Mesodermal cell (in vitro differentiated cells): ENCODE data around the gene FAH.
"Not testable (repeated sequence)": the region's sequence is repeated elsewhere in the genome, so short reads cannot be mapped to it uniquely, and the experiment has no call there.

Experiments
- H3K27ac ChIP-seq: 2 replicates; pipeline ENCODE4 v1.7.0; 2013; ENCODE audit warnings: mild to moderate bottlenecking, low read depth, low read length, moderate library complexity; ENCODE audit not compliant: severe bottlenecking
- H3K36me3 ChIP-seq: 2 replicates; pipeline ENCODE4 v1.7.1; 2013; ENCODE audit warnings: mild to moderate bottlenecking, low read length, moderate library complexity; ENCODE audit not compliant: control insufficient read depth, insufficient read depth
- H3K4me1 ChIP-seq: one replicate; pipeline ENCODE4 v1.7.1; 2013; ENCODE audit warnings: mild to moderate bottlenecking, low read length; ENCODE audit not compliant: insufficient read depth, control insufficient read depth, poor library complexity, severe bottlenecking
- H3K4me3 ChIP-seq: 2 replicates; pipeline ENCODE4 v1.7.0; 2013; ENCODE audit warnings: low read length, control low read depth, mild to moderate bottlenecking; ENCODE audit not compliant: insufficient read depth, poor library complexity, severe bottlenecking; ENCODE audit errors: extremely low read depth
- H3K9me3 ChIP-seq: 2 replicates; pipeline ENCODE4 v1.7.1; 2013; ENCODE audit warnings: mild to moderate bottlenecking, low read length, moderate library complexity; ENCODE audit not compliant: control insufficient read depth
- WGBS, 2 experiments: methylation state at CpG; one replicate each; pipeline ENCODE4 v1.1.5; 2013; ENCODE audit warnings: missing lambda C conversion rate in 2 of 2; ENCODE audit not compliant: insufficient coverage in 2 of 2; 5-methylcytosine and 5-hydroxymethylcytosine counted together

Gene FAH

DNA sequence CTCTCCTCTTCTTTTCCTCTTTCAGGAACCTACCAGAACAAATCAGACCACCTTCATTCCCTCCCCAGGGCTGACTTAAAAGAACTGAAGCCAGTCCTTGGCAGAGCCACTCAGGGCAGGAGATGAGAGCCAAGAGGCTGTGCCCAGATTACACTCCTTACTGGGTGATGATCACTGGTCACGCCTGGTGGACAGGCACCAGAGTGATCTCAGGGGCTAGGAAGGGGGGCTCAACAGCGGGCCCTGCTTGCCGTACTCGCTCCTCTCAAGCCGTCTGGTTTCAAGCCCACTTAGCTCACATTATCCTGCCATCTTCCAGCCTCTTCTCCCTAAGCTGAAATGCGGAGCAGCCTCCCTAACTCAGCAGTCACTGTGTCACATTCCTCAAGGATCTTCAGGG lies 1.7 kb upstream of the FAH start:
- WGBS, 2 experiments, result 86 to 91% methylated on average over 4 to 6 of the region's 6 CpGs

DNA sequence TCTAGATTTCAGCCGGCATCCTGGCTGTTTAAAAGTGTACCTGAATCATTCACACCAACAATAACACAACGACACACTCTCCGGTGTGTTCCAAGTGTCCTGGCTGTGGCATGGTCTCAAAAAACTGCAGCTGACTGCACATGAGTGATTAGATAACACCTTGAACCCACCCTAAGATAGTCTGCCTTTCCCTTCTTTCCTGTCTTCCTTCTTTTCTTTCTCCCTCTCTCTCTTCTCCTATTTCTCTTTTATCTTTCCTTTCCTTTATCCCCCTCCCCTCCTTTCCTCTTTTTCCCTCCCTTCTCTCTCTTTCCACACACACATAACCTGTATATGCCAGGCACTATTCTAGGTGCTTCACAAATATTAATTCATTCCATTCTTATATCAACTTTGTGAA lies 1.2 kb upstream of the FAH start:
- H3K27ac ChIP-seq, result no peak overlapping the region
- no peaks in the 10 kb centered on the region for H3K36me3 ChIP-seq
- H3K9me3 ChIP-seq, result no peaks in the 10 kb centered on the region
- WGBS, 2 experiments, result 71 to 89% methylated on average over 3 of the region's 3 CpGs
- peaks cover 19% of the 10 kb centered on the region for H3K4me1 ChIP-seq
- H3K4me3 ChIP-seq, result no peak overlapping the region

More for the DNA sequence above, 1.7 kb upstream of the FAH start:
- H3K36me3 ChIP-seq, result no peaks in the 10 kb centered on the region
- no peak overlapping the region for H3K4me3 ChIP-seq
- no peak overlapping the region for H3K27ac ChIP-seq
- H3K4me1 ChIP-seq, result peaks cover 19% of the 10 kb centered on the region
- no peaks in the 10 kb centered on the region for H3K9me3 ChIP-seq

DNA sequence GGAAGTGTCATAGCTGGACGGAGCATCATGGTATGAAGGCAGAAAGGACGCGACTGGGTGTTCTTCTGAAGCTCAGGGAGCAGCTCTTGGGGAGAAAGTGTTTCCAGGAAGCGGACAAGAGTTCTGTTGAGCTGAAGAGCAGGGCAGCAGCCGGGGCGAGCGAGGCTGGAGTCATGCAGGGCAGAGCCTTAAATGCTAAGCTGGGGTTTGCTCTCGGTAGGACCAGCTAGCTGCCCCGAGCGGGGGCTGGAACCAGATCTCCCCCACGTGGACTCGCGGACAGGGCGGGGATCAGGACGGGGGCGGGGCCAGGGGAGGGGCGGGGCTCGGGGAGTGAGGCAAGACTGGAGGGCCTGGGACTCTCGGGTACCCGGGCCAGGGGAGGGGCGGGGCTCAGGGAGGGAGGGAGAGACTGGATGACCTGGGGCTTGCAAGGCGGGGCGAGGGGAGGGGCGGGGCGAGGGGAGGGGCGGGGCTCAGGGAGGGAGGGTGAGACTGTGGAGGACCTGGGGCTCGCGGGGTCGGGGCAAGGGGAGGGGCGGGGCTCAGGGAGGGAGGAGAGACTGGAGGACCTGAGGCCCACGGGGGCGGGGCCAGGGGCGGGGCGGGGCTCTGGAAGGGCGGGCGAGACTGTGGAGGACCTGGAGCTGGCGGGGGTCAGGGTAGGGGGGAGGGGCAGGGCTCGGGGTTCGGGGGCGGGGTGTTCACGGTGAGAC lies 461 bp upstream of the FAH start:
- H3K4me3 ChIP-seq, result peak overlapping the region; percentile 64
- no peaks in the 10 kb centered on the region for H3K9me3 ChIP-seq
- no peaks in the 10 kb centered on the region for H3K36me3 ChIP-seq
- H3K4me1 ChIP-seq, result peaks cover 19% of the 10 kb centered on the region
- H3K27ac ChIP-seq, result no peak overlapping the region
- 5% methylated on average over 10 to 14 of the region's 41 CpGs for WGBS, 2 experiments

DNA sequence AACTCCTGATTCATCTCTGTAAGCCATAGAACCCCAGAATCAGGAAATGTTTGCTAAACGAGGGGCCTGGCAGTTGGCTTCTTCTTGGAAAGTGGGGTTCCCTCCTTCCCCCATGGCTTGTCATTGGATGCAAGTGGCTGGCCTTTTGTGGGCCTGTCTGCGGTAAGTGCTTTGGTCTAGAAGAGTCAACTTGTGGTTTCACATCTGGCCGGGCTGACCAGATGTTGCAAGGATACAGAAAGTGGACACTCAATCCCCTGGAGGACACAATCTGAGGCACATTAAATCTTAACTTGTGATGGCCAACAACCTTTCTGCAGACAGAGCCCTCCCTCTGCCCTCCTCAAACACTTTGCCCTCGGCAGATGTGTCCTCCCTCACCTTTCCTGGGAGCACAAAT lies 1.1 kb downstream of the FAH start:
- Histone ChIP-seq H3K27ac (no peak overlapping the region), H3K4me3 (no peak overlapping the region), H3K9me3 (no peaks in the 10 kb centered on the region), H3K4me1 (peaks cover 19% of the 10 kb centered on the region), H3K36me3 (peaks cover 7% of the 10 kb centered on the region)
- whole genome bisulfite sequencing, 2 experiments, result 89 to 93% methylated on average over 2 to 3 of the region's 4 CpGs

DNA sequence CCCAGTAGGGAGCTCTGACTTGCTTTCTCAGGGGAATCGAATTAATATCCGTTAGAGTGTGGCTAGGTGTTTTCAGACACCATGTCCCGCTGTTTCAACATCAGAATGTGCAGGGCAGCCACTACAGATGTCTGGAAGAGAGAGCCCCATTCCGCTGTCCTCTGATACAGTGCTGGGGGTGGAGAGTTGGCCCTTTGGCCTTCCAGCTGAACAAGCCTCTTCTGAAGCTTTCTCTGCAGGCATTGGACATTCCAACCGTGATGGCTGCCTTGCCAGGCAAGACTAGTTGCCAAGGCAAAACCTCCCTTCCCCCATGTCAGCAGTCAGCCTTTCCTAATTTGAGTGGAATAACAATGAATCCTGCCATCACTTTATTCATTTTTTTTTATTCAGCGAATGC lies 1.5 kb downstream of the FAH start:
- WGBS, 2 experiments, result 83 to 88% methylated on average over 4 to 6 of the region's 6 CpGs
- Histone ChIP-seq H3K4me1 (peaks cover 19% of the 10 kb centered on the region), H3K36me3 (peaks cover 9% of the 10 kb centered on the region), H3K4me3 (no peak overlapping the region), H3K27ac (no peak overlapping the region), H3K9me3 (no peaks in the 10 kb centered on the region)

DNA sequence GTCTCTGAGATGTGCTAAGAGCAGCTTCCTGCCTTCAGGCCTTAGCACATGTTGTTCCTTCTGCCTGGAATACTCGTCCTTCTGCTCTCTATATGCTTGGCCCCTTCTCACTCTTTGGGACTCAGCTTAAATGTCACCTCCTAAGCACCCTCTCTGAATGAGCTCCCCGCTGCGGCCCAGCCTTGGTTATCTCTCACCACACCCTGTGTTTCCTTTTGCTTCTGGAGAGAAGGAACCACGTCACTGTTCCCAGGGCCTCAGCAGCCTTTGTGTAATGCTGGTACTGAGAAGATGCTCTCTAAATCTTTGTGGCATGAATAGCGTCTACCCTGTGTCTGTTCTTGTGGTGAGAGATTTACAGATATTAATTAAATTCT lies 2.2 kb downstream of the FAH start:
- Histone ChIP-seq H3K36me3 (peaks cover 12% of the 10 kb centered on the region), H3K9me3 (no peaks in the 10 kb centered on the region), H3K4me1 (peaks cover 22% of the 10 kb centered on the region), H3K27ac (peak overlapping the region; percentile 49), H3K4me3 (no peak overlapping the region)
- WGBS, 2 experiments, result 95 to 100% methylated on average over 2 to 3 of the region's 5 CpGs

DNA sequence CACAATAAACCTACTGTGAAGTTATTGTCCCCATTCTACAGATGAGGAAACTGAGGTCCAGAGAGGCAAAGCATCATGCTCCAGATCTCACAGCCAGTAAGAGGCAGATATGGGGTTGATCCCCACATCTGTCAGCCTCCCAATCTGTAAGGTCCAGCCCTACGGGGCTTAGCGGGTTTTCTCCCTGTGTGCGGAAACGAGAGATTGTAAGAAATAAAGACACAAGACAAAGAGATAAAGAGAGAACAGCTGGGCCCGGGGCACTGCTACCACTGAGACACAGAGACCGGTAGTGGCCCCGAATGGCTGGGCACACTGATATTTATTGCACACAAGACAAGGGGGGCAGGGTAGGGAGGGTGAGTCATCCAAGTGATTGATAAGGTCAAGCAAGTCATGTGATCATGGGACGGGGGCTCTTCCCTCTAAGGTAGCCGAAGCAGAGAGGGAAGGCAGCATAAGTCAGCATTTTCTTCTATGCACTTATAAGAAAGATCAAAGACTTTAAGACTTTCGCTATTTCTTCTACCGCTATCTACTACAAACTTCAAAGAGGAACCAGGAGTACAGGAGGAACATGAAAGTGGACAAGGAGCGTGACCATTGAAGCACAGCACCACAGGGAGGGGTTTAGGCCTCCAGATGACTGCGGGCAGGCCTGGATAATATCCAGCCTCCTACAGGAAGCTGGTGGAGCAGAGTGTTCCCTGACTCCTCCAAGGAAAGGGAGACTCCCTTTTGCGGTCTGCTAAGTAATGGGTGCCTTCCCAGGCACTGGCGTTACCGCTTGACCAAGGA lies 2.8 kb downstream of the FAH start:
- not testable (repeated sequence) for H3K4me3 ChIP-seq, H3K9me3 ChIP-seq
- 84 to 92% methylated on average over 9 to 10 of the region's 16 CpGs for WGBS, 2 experiments
- Histone ChIP-seq H3K27ac (peak overlapping the region; percentile 49), H3K36me3 (peaks cover 12% of the 10 kb centered on the region), H3K4me1 (peaks cover 27% of the 10 kb centered on the region)

DNA sequence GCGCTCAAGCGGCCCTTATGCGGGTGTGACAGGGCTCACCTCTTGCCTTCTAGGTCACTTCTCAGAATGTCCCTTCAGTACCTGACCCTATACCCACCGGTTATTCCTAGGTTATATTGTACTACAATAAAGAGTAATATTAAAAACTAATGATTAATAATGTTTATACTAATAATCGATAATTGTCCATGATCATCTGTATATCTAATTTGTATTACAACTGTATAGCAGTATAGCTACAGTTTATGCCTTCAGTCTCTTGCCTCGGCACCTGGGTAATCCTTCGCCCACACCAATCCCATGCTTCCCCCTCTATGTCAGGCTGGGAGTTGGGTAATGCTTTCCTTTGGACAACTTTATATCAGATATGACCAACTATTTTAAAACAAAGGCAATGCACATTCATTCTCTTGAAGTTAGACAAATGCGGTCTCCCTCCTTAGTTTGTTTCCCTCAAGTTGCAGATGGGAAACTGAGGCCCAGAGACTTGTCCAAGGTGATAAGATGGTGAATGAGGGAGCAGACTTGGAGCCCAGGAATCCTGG lies 3.4 kb downstream of the FAH start:
- Histone ChIP-seq H3K4me1 (peaks cover 31% of the 10 kb centered on the region), H3K9me3 (no peaks in the 10 kb centered on the region), H3K27ac (no peak overlapping the region), H3K36me3 (peaks cover 12% of the 10 kb centered on the region), H3K4me3 (no peak overlapping the region)
- 94 to 100% methylated on average over 4 to 6 of the region's 8 CpGs for WGBS, 2 experiments

DNA sequence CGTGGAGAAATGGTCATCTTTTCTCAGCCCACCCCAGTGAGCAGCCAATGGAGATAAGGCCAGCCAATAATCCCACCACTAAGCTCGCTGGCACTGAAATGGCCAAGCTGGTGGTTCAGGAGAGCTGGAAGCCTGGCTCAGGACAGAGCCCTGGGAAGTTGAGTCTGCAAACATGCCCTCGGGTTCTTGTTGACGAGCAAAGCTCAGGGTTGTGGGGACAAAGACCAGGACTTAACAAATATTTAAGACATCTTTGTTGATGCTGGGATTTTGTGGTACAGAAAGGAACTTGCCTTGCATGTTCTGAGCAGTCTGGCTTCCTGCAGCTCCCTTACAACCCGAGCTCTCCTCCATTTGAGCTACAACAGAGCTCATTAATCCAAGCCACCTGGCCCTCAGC lies 4.4 kb downstream of the FAH start:
- Histone ChIP-seq H3K4me1 (peaks cover 35% of the 10 kb centered on the region), H3K9me3 (no peaks in the 10 kb centered on the region), H3K4me3 (no peak overlapping the region), H3K27ac (no peak overlapping the region), H3K36me3 (peaks cover 12% of the 10 kb centered on the region)
- 79 to 94% methylated on average over 3 of the region's 5 CpGs for WGBS, 2 experiments

DNA sequence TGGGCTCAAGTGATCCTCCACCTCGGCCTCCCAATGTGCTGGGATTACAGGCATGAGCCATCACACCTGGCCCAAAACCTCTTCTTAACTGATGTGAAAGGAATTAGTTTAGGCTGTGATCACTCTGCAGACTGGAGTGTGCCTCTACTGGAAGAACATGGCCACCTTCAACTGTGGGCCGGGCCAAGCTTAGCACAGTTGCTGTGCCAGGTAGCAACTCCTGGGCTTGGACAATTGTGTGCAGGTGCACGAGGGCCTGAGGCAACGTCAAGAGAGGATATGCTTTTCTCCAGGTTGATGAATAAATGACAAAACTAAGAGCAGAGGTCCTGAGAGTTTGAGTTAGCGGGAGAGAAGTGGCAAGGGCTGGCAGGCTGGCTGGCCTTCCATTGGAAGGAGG lies 6.5 kb downstream of the FAH start:
- H3K36me3 ChIP-seq, result peaks cover 15% of the 10 kb centered on the region
- WGBS, 2 experiments, result 90 to 94% methylated on average over 5 of the region's 5 CpGs
- H3K4me3 ChIP-seq, result no peak overlapping the region
- no peak overlapping the region for H3K27ac ChIP-seq
- peaks cover 31% of the 10 kb centered on the region for H3K4me1 ChIP-seq
- no peaks in the 10 kb centered on the region for H3K9me3 ChIP-seq
